ENCODE results near the gene GNB1L.

Gene GNB1L

GRCh38 chr22:19772422-19772672, 82.3 kb downstream of the GNB1L start:
- TF ChIP-seq CTCF (IDR thresholded peaks at IDR 0.05), result no peak

GRCh38 chr22:19770349-19771220, 84.1 kb downstream of the GNB1L start:
- TF ChIP-seq CTCF (IDR thresholded peaks at IDR 0.05), result no peak

- no peak for TF ChIP-seq CTCF (IDR thresholded peaks at IDR 0.05)
Observed at GRCh38 chr22:19769393-19769715, 85.3 kb downstream of the GNB1L start.

GRCh38 chr22:19767427-19768341, 87.0 kb downstream of the GNB1L start:
- no peak for TF ChIP-seq CTCF (IDR thresholded peaks at IDR 0.05)

GRCh38 chr22:19766511-19767426, 87.9 kb downstream of the GNB1L start:
- no peak for TF ChIP-seq CTCF (IDR thresholded peaks at IDR 0.05)

- no peak for TF ChIP-seq CTCF (IDR thresholded peaks at IDR 0.05)
Observed at GRCh38 chr22:19766240-19766510, 88.5 kb downstream of the GNB1L start.

- TF ChIP-seq CTCF (IDR thresholded peaks at IDR 0.05), result no peak
Observed at GRCh38 chr22:19765477-19766239, 89.0 kb downstream of the GNB1L start.
